Left renal cortex interstitium (tissue), 4 donors: Measurements from ENCODE around the gene NFS1. TPM values are rescaled to one million over a fixed set of nuclear protein-coding genes. Genes with fewer than 3 reads are reported as not detected.
"Not testable (repeated sequence)": the region's sequence is repeated elsewhere in the genome, so short reads cannot be mapped to it uniquely, and the experiment has no call there.

ENCODE experiments used
- DNase-seq, 4 donors: peaks; one replicate each; pipeline ENCODE4 v3.0.0-alpha.2; 2013; ENCODE audit warnings: low read depth in 4 of 4, low spot score in 2 of 4, missing footprints in 1 of 4
- polyA plus RNA-seq, 4 donors: library from polyadenylated mRNA; unstranded; fragments of 120-200 nt; gene quantifications; one replicate each; pipeline ENCODE4 v1.2.1, GENCODE V29; 2013; ENCODE audit not compliant: insufficient read length in 4 of 4

Gene NFS1
- polyA plus RNA-seq, 4 donors, result 28.4 to 36.2 (median 30.5) TPM

GRCh38 chr20:35729836-35730582 is 30.9 kb upstream of the NFS1 start:
- no peak for DNase-seq

- DNase-seq, result no peak
These were observed 30.2 kb upstream of the NFS1 start for GRCh38 chr20:35729283-35729807.

- no peak for DNase-seq
These were observed 27.9 kb upstream of the NFS1 start for GRCh38 chr20:35726842-35727711.

GRCh38 chr20:35724321-35725230 is 25.4 kb upstream of the NFS1 start:
- no peak for DNase-seq

GRCh38 chr20:35723652-35724320 is 24.6 kb upstream of the NFS1 start:
- DNase-seq, result not testable (repeated sequence)

GRCh38 chr20:35723275-35723639 is 24.1 kb upstream of the NFS1 start:
- not testable (repeated sequence) for DNase-seq

GRCh38 chr20:35721621-35722020 is 22.5 kb upstream of the NFS1 start:
- DNase-seq, result no peak

- DNase-seq, result no peak
These were observed 22.1 kb upstream of the NFS1 start for GRCh38 chr20:35721219-35721618.

GRCh38 chr20:35720165-35721123 is 21.3 kb upstream of the NFS1 start:
- DNase-seq, result no peak

- no peak for DNase-seq
These were observed 20.6 kb upstream of the NFS1 start for GRCh38 chr20:35719717-35720116.

GRCh38 chr20:35718972-35719635 is 20.0 kb upstream of the NFS1 start:
- no peak for DNase-seq

- DNase-seq, result not testable (repeated sequence)
These were observed 19.2 kb upstream of the NFS1 start for GRCh38 chr20:35718321-35718720.

GRCh38 chr20:35716330-35716729 is 17.2 kb upstream of the NFS1 start:
- DNase-seq, result no peak

- no peak for DNase-seq
These were observed 16.5 kb upstream of the NFS1 start for GRCh38 chr20:35715652-35716051.

- DNase-seq, result no peak
These were observed 15.0 kb upstream of the NFS1 start for GRCh38 chr20:35714127-35714526.

GRCh38 chr20:35713120-35713519 is 14.0 kb upstream of the NFS1 start:
- DNase-seq, result not testable (repeated sequence)

- no peak for DNase-seq
These were observed 12.5 kb upstream of the NFS1 start for GRCh38 chr20:35711588-35712209.
